ENCODE measurements around the gene AKAP11. TPM values are rescaled to one million over a fixed set of nuclear protein-coding genes. Genes with fewer than 3 reads are reported as not detected.

AKAP11 gene
- total and polyA plus RNA-seq, 2 of the 13 experiments (the other 11 are each of a cell fraction or from before 2014, with no cell fraction given): 7.2 to 9.8 TPM

DNA sequence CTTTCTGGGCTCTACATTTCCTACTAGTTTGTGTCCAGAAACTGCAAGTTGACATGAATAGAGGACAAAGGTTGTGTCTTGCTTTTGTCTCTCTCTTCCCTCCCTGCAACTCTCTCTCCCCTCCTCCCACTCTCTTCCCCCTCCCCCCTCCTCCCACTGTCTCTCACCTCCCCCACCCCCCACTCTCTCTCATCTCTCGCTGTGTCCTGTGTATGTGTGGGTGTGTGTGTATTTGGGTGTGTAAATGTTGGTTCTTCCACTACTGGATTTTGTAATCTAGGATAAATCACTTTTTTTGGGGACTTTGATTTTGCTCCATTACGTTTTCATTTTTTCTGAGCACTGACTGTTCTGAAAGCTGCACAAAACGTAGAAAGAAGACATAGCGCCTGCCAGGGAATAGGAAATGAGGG, 48.4 kb downstream of the AKAP11 start:
- WGBS (ENCODE audit: low lambda C conversion rate): 95% methylated on average over 4 of the region's 4 CpGs
- FAIRE-seq (no peak), DNase-seq (ENCODE audit: low spot score) (no peak), ATAC-seq (no peak)
- Histone ChIP-seq H2AFZ (ENCODE audit: low read length) (no peak overlapping the region), H3K4me2 (ENCODE audit: low read depth, low read length) (no peak overlapping the region), H3K9ac (ENCODE audit: insufficient read depth, low read depth, low read length) (no peak overlapping the region), H3K9me3 (ENCODE audit: low read length) (no peaks in the 10 kb centered on the region), H3K4me3 (replicated peaks in 1 of 3; ENCODE audit: insufficient read depth in 1 of 3, low read depth in 2 of 3, low read length in 3 of 3) (no peak overlapping the region), H3K27ac (ENCODE audit: extremely low read length, insufficient read depth, low read length) (no peak overlapping the region), H4K20me1 (ENCODE audit: insufficient read depth, low read length) (no peaks in the 10 kb centered on the region), H3K4me1 (ENCODE audit: insufficient read depth, low read length) (no peaks in the 10 kb centered on the region), H3K79me2 (ENCODE audit: insufficient read depth, low read length) (no peaks in the 10 kb centered on the region), H3K36me3 (replicated peaks in 1 of 2; ENCODE audit: control insufficient read depth in 1 of 2, insufficient read depth in 2 of 2, low read length in 2 of 2) (peaks cover 0 to 9% of the 10 kb centered on the region in 2 experiments; a peak in 1 of 5 replicates), H3K27me3 (ENCODE audit: control insufficient read depth in 1 of 2, insufficient read depth in 2 of 2, low read length in 2 of 2) (no peaks in the 10 kb centered on the region)
- no TSS peak for BruUV-seq (replicated peaks)
- intact Hi-C loops (cut with micrococcal nuclease; ENCODE audit: unreplicated experiment): no loop called here
- in situ Hi-C loops (cut with HindIII; ENCODE audit: extremely low pct_ligation_motif_present, low pct_unique_long_range_greater_than_20kb): no loop called here
- TF ChIP-seq HNRNPK (IDR thresholded peaks at IDR 0.05; ENCODE audit: low read depth, low read length, poor library complexity, severe bottlenecking): peak; percentile 24
- no peak for TF ChIP-seq ZNF670 (CRISPR knock-in tag; IDR thresholded peaks at IDR 0.05; ENCODE audit: borderline replicate concordance)
- TF ChIP-seq HES4 (CRISPR knock-in tag; IDR thresholded peaks at IDR 0.05; ENCODE audit: borderline replicate concordance): no peak
- ChIA-PET CTCF (ENCODE audit: low intra/inter-chr PET ratio, low total read pairs) (no interaction called here), POLR2A (no interaction called here)

DNA sequence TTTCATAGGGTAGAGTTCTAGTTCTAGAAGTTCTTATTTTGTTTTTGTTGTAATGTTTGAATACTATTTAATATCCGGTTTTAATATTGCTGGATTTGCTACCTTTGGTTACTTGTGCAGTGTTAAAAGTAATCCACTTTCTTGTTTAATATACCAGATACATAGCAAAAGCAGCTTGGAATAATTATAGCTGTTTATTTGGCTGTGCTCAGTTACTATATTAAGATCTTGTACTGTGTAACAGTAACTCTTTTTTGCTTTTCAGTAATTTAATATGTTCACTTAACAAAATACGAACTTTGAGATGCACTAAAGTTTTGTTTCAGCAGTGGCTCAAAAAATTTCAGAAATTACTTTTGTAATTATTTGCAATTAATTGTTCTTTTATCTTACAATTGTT, 50.9 kb downstream of the AKAP11 start:
- POLR2A ChIA-PET: no interaction called here

More for the DNA sequence above, 50.9 kb downstream of the AKAP11 start:
- ATAC-seq (no peak), FAIRE-seq (no peak), DNase-seq (ENCODE audit: low spot score) (no peak)
- Histone ChIP-seq H3K9me3 (ENCODE audit: low read length) (no peaks in the 10 kb centered on the region), H3K4me1 (ENCODE audit: insufficient read depth, low read length) (no peaks in the 10 kb centered on the region), H3K9ac (ENCODE audit: insufficient read depth, low read depth, low read length) (no peak overlapping the region), H2AFZ (ENCODE audit: low read length) (no peak overlapping the region), H3K4me2 (ENCODE audit: low read depth, low read length) (no peak overlapping the region), H3K27me3 (ENCODE audit: control insufficient read depth in 1 of 2, insufficient read depth in 2 of 2, low read length in 2 of 2) (no peaks in the 10 kb centered on the region), H3K4me3 (replicated peaks in 1 of 3; ENCODE audit: insufficient read depth in 1 of 3, low read depth in 2 of 3, low read length in 3 of 3) (no peak overlapping the region), H3K79me2 (ENCODE audit: insufficient read depth, low read length) (no peaks in the 10 kb centered on the region), H3K27ac (ENCODE audit: extremely low read length, insufficient read depth, low read length) (no peak overlapping the region), H3K36me3 (replicated peaks in 1 of 2; ENCODE audit: control insufficient read depth in 1 of 2, insufficient read depth in 2 of 2, low read length in 2 of 2) (0 out of 5 replicates have a peak, but pooled peaks cover 0 to 5% of the 10 kb centered on the region in 2 experiments), H4K20me1 (ENCODE audit: insufficient read depth, low read length) (no peaks in the 10 kb centered on the region)
- CTCF ChIA-PET (ENCODE audit: low intra/inter-chr PET ratio, low total read pairs): no interaction called here
- no peak for TF ChIP-seq REPIN1 (CRISPR knock-in tag; IDR thresholded peaks at IDR 0.05; ENCODE audit: borderline replicate concordance, low read depth)
- TF ChIP-seq KDM5B (CRISPR knock-in tag; IDR thresholded peaks at IDR 0.05; ENCODE audit: borderline replicate concordance): no peak
- no peak for TF ChIP-seq YEATS2 (CRISPR knock-in tag; IDR thresholded peaks at IDR 0.05; ENCODE audit: borderline replicate concordance)
- TF ChIP-seq ZFP36L2 (CRISPR knock-in tag; IDR thresholded peaks at IDR 0.05): no peak
- no peak for TF ChIP-seq ZNF496 (CRISPR knock-in tag; IDR thresholded peaks at IDR 0.05; ENCODE audit: insufficient replicate concordance)
- TF ChIP-seq PHF20 (CRISPR knock-in tag; IDR thresholded peaks at IDR 0.05): no peak
- TF ChIP-seq, protein P1, sequence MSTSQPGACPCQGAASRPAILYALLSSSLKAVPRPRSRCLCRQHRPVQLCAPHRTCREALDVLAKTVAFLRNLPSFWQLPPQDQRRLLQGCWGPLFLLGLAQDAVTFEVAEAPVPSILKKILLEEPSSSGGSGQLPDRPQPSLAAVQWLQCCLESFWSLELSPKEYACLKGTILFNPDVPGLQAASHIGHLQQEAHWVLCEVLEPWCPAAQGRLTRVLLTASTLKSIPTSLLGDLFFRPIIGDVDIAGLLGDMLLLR (CRISPR knock-in tag; IDR thresholded peaks at IDR 0.05): no peak
- no peak for TF ChIP-seq ZNF333 (CRISPR knock-in tag; IDR thresholded peaks at IDR 0.05; ENCODE audit: borderline replicate concordance)
- TF ChIP-seq ZNF598 (CRISPR knock-in tag; IDR thresholded peaks at IDR 0.05; ENCODE audit: borderline replicate concordance): no peak
- TF ChIP-seq ZNF772 (CRISPR knock-in tag; IDR thresholded peaks at IDR 0.05): no peak
- no peak for TF ChIP-seq ZNF567 (CRISPR knock-in tag; IDR thresholded peaks at IDR 0.05; ENCODE audit: borderline replicate concordance)
- TF ChIP-seq DNMT3B (CRISPR knock-in tag; conservative IDR thresholded peaks at IDR 0.05): no peak
- TF ChIP-seq ZNF891 (CRISPR knock-in tag; IDR thresholded peaks at IDR 0.05): no peak
- TF ChIP-seq FOSL2 (CRISPR knock-in tag; IDR thresholded peaks at IDR 0.05): no peak
- no peak for TF ChIP-seq PRMT3 (CRISPR knock-in tag; IDR thresholded peaks at IDR 0.05; ENCODE audit: borderline replicate concordance, low read depth)
- TF ChIP-seq, protein P2, sequence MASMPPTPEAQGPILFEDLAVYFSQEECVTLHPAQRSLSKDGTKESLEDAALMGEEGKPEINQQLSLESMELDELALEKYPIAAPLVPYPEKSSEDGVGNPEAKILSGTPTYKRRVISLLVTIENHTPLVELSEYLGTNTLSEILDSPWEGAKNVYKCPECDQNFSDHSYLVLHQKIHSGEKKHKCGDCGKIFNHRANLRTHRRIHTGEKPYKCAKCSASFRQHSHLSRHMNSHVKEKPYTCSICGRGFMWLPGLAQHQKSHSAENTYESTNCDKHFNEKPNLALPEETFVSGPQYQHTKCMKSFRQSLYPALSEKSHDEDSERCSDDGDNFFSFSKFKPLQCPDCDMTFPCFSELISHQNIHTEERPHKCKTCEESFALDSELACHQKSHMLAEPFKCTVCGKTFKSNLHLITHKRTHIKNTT (CRISPR knock-in tag; IDR thresholded peaks at IDR 0.05): no peak
- WGBS (ENCODE audit: low lambda C conversion rate): 95% methylated on average over 2 of the region's 2 CpGs
- no TSS peak for BruUV-seq (replicated peaks)
- intact Hi-C loops (cut with micrococcal nuclease; ENCODE audit: unreplicated experiment) (no loop called here), in situ Hi-C loops (cut with HindIII; ENCODE audit: extremely low pct_ligation_motif_present, low pct_unique_long_range_greater_than_20kb) (no loop called here)
